ENCODE results near the gene MSLN. TPM values are rescaled to one million over a fixed set of nuclear protein-coding genes. Genes with fewer than 3 reads are reported as not detected.

Gene MSLN
- total RNA-seq, 6 experiments from 2014 or later: 0.25 TPM; not detected in 5

GRCh38 chr16:782258-782657 is 21.7 kb downstream of the MSLN start:
- peaks cover 0 to 3% (median 0%) of the 10 kb centered on the region in 4 donors for H3K4me1 ChIP-seq
- H3K36me3 ChIP-seq: no peaks in the 10 kb centered on the region
- no peaks in the 10 kb centered on the region for H3K9me3 ChIP-seq
- intact Hi-C loops (cut with DNase I): loop anchor here in 1 of 2 donors (5.0 kb wide), 1 partner anchor 75 kb away; the partner anchor contains the start of gene FBXL16
- no CpG with 5 or more reads among the region's 6 CpGs for WGBS (ENCODE audit: insufficient coverage, low coverage, low lambda C conversion rate, missing lambda C conversion rate)
- no peak overlapping the region for H3K4me3 ChIP-seq
- no peaks in the 10 kb centered on the region for H3K27me3 ChIP-seq
- ATAC-seq: no peak
- TF ChIP-seq POLR2A (IDR thresholded peaks at IDR 0.05) (no peak), CTCF (IDR thresholded peaks at IDR 0.05) (no peak)
- DNase-seq: no peak
- no peak overlapping the region for H3K27ac ChIP-seq

- no peak overlapping the region for H3K27ac ChIP-seq
- no CpG with 5 or more reads among the region's 36 CpGs for WGBS (ENCODE audit: insufficient coverage, low coverage, low lambda C conversion rate, missing lambda C conversion rate)
- no peaks in the 10 kb centered on the region for H3K27me3 ChIP-seq
- DNase-seq: no peak
- no peaks in the 10 kb centered on the region for H3K9me3 ChIP-seq
- no peak overlapping the region for H3K4me3 ChIP-seq
- no peak for TF ChIP-seq POLR2A (IDR thresholded peaks at IDR 0.05)
- TF ChIP-seq CTCF (IDR thresholded peaks at IDR 0.05): no peak
- intact Hi-C loops (cut with DNase I): loop anchor here in 1 of 2 donors (5.0 kb wide), 1 partner anchor 76 kb away; the partner anchor contains the start of gene FBXL16
- ATAC-seq: no peak
- H3K4me1 ChIP-seq: peaks cover 0 to 9% (median 0%) of the 10 kb centered on the region in 4 donors
- H3K36me3 ChIP-seq: no peaks in the 10 kb centered on the region
These were observed 22.4 kb downstream of the MSLN start for GRCh38 chr16:782766-783403.

- no peak overlapping the region for H3K27ac ChIP-seq
- no peak for DNase-seq
- ATAC-seq: no peak
- H3K36me3 ChIP-seq: no peaks in the 10 kb centered on the region
- H3K9me3 ChIP-seq: no peaks in the 10 kb centered on the region
- H3K4me3 ChIP-seq: no peak overlapping the region
- 15% methylated on average over 5 of the region's 17 CpGs for WGBS (ENCODE audit: insufficient coverage, low coverage, low lambda C conversion rate, missing lambda C conversion rate)
- H3K27me3 ChIP-seq: no peaks in the 10 kb centered on the region
- TF ChIP-seq POLR2A (IDR thresholded peaks at IDR 0.05): no peak
- TF ChIP-seq CTCF (IDR thresholded peaks at IDR 0.05): no peak
- intact Hi-C loops (cut with DNase I): loop anchor here in 1 of 2 donors (5.0 kb wide), 1 partner anchor 76 kb away; the partner anchor contains the start of gene FBXL16
- H3K4me1 ChIP-seq: peaks cover 0 to 9% (median 0%) of the 10 kb centered on the region in 4 donors
These were observed 23.0 kb downstream of the MSLN start for GRCh38 chr16:783404-784161.

GRCh38 chr16:784431-784830 is 23.9 kb downstream of the MSLN start:
- no peaks in the 10 kb centered on the region for H3K27me3 ChIP-seq
- no peak overlapping the region for H3K4me3 ChIP-seq
- no peak for TF ChIP-seq POLR2A (IDR thresholded peaks at IDR 0.05)
- TF ChIP-seq CTCF (IDR thresholded peaks at IDR 0.05): no peak
- intact Hi-C loops (cut with DNase I): loop anchor here in 1 of 2 donors (5.0 kb wide), 1 partner anchor 77 kb away; the partner anchor contains the start of gene FBXL16
- H3K9me3 ChIP-seq: no peaks in the 10 kb centered on the region
- no peak overlapping the region for H3K27ac ChIP-seq
- ATAC-seq (no peak), DNase-seq (no peak)
- H3K4me1 ChIP-seq: peaks cover 0 to 13% (median 0%) of the 10 kb centered on the region in 4 donors
- no peaks in the 10 kb centered on the region for H3K36me3 ChIP-seq
- no CpG with 5 or more reads among the region's 19 CpGs for WGBS (ENCODE audit: insufficient coverage, low coverage, low lambda C conversion rate, missing lambda C conversion rate)
